BJ (cell line): ENCODE results near the gene LDLRAD4. TPM values are rescaled to one million over a fixed set of nuclear protein-coding genes. Genes with fewer than 3 reads are reported as not detected.

Source experiments
- CTCF ChIA-PET: fragments of 350-600 bp; formaldehyde crosslinking; extraction: SDS; loops from one replicate; lab custom pipeline; 2021; ENCODE audit warnings: antibody characterized with exemption, inconsistent platforms; lab: Yijun Ruan, JAX
- POLR2A ChIA-PET: fragments of 300-600 bp; sonication (Branson Sonifier 250); formaldehyde crosslinking; extraction: SDS; loops from one replicate; lab custom pipeline; 2021; ENCODE audit warnings: antibody characterized with exemption; lab: Charles Lee
- DNase-seq: peaks from one replicate; pipeline ENCODE4 v3.0.0-alpha.2; 2011; ENCODE audit warnings: low read depth
- H3K27me3 ChIP-seq: 2 replicates; pipeline ENCODE4 v1.6.0; 2011; ENCODE audit warnings: low read length; ENCODE audit not compliant: control insufficient read depth, insufficient read depth
- H3K36me3 ChIP-seq: 2 replicates; pipeline ENCODE4 v1.5.1; 2011; ENCODE audit warnings: low read length; ENCODE audit not compliant: control insufficient read depth, insufficient read depth
- H3K4me3 ChIP-seq: 2 replicates; pipeline ENCODE4 v1.5.1; 2011; ENCODE audit warnings: low read depth, mild to moderate bottlenecking, control low read depth, low read length
- CTCF ChIP-seq: IDR thresholded peaks from 2 replicates; pipeline ENCODE4 v1.5.1; 2011; ENCODE audit warnings: low read depth, mild to moderate bottlenecking, control low read depth, inconsistent platforms, low read length, moderate library complexity; ENCODE audit not compliant: insufficient read depth
- polyA plus RNA-seq: library from polyadenylated mRNA; depleted of rRNA; stranded (reverse); fragments of >200 nt; gene quantifications from 2 replicates; pipeline ENCODE4 v1.2.3, GENCODE V29; 2011

The LDLRAD4 gene
- polyA plus RNA-seq, 1 experiment, result not detected

GRCh38 chr18:13328213-13328612 is 109.7 kb downstream of the LDLRAD4 start:
- Histone ChIP-seq H3K4me3 (no peak overlapping the region), H3K27me3 (no peaks in the 10 kb centered on the region), H3K36me3 (no peaks in the 10 kb centered on the region)
- TF ChIP-seq CTCF, result no peak
- ChIA-PET CTCF (no interaction called here), POLR2A (no interaction called here)
- no peak for DNase-seq

- TF ChIP-seq CTCF, result no peak
- Histone ChIP-seq H3K4me3 (no peak overlapping the region), H3K27me3 (no peaks in the 10 kb centered on the region), H3K36me3 (no peaks in the 10 kb centered on the region)
- POLR2A ChIA-PET, result no interaction called here
- no peak for DNase-seq
- CTCF ChIA-PET, result interaction anchor here (0.9 kb wide), 1 partner anchor 13 kb away, joined by 4 read pairs; no protein-coding TSS in a partner anchor
Observed at GRCh38 chr18:13330996-13331395, 112.4 kb downstream of the LDLRAD4 start.

GRCh38 chr18:13331846-13332245 is 113.3 kb downstream of the LDLRAD4 start:
- H3K27me3 ChIP-seq, result no peaks in the 10 kb centered on the region
- no peak for TF ChIP-seq CTCF
- ChIA-PET POLR2A (interaction anchor here (0.6 kb wide), 1 partner anchor 21 kb away, joined by 4 read pairs; no protein-coding TSS in a partner anchor), CTCF (interaction anchor here (0.6 kb wide), 1 partner anchor 561 kb away, joined by 3 read pairs; no protein-coding TSS in a partner anchor)
- H3K36me3 ChIP-seq, result no peaks in the 10 kb centered on the region
- no peak overlapping the region for H3K4me3 ChIP-seq
- no peak for DNase-seq

- no peaks in the 10 kb centered on the region for H3K27me3 ChIP-seq
- ChIA-PET CTCF (no interaction called here), POLR2A (no interaction called here)
- DNase-seq, result no peak
- H3K36me3 ChIP-seq, result no peaks in the 10 kb centered on the region
- no peak for TF ChIP-seq CTCF
- H3K4me3 ChIP-seq, result no peak overlapping the region
Observed at GRCh38 chr18:13332874-13333273, 114.3 kb downstream of the LDLRAD4 start.

GRCh38 chr18:13335903-13336302 is 117.3 kb downstream of the LDLRAD4 start:
- H3K4me3 ChIP-seq, result no peak overlapping the region
- TF ChIP-seq CTCF, result no peak
- ChIA-PET CTCF (no interaction called here), POLR2A (no interaction called here)
- H3K36me3 ChIP-seq, result no peaks in the 10 kb centered on the region
- no peak for DNase-seq
- H3K27me3 ChIP-seq, result no peaks in the 10 kb centered on the region
